HG03060 (cell line): ENCODE measurements around the gene MT1F.
"Not testable (repeated sequence)": the region's sequence is repeated elsewhere in the genome, so short reads cannot be mapped to it uniquely, and the experiment has no call there.

Experiments used
- ATAC-seq: cut with Tn5 transposase; IDR thresholded peaks from one replicate; pipeline ENCODE4 v1.9.1; 2021; ENCODE audit warnings: low read depth, moderate number of reproducible peaks; ENCODE audit not compliant: unreplicated experiment

Gene MT1F

DNA sequence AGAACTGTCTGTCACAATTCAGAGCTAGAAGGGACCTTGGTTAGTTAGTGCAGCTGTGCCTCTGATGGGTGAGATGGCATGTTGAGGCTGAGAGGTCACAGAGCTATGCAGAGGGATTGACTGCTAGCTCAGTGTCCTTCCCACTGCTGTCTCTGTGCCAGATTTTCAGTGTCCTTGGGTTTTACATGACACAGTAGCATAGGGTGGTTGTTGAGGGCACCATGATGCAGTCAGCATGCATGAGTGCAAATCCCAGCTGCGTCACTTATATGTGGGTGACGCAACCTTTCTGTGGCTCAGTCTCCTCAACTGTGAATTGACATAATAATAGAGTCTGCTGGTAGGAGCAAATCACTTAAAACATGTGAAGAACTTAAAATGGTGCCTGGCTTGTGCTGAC, 16.6 kb upstream of the MT1F start:
- ATAC-seq = no peak

DNA sequence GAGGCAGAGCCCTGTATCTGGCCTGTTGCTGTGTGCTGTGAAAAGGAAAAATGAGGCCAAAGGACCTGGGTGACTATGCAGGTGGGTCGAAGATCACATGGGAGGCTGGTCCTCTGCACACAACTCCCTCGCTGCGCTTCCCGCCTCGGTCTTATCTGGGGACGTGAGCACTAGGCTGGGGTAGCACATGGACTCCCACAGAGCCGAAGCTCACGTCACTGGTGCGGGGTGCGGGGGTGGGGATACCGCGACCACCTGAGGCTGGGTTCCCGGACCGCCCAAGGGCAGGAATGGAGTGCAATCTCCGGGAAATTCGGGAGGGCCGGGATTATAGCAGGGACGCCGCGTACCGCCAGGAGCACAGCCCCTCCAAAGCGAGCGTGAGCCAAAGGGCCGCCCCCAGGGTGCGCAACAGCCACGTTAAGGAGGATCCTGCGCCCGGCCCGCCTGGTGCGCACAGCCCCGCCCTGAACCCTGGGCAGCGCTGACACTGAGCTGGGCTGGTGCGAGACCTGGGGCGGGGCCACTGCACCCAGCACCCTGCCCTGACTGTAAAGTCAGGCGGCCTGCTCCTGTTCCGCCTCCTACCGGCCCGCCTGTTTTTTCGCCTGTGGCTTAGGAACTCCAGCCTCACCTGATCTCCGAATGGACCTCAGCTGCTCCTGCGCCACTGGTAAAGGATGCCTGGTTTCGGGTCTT, 14.5 kb upstream of the MT1F start:
- no peak for ATAC-seq

DNA sequence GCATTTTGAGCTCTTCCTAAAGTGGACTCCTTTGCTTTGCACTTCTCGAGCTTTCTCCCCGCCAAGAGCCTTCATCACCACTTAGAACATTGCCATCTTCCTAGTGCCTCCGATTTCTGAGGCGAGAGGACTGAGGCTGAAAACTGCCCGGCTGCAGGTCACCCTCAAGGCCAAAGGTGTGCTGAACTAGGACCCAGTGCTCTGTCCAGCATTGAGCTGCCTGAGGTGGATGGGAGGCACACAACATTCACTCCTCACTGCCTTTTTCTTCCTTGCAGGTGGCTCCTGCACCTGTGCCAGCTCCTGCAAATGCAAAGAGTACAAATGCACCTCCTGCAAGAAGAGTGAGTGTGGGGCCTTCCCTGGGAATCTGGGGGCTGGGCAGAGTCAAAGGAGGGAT, 13.9 kb upstream of the MT1F start:
- ATAC-seq = no peak

DNA sequence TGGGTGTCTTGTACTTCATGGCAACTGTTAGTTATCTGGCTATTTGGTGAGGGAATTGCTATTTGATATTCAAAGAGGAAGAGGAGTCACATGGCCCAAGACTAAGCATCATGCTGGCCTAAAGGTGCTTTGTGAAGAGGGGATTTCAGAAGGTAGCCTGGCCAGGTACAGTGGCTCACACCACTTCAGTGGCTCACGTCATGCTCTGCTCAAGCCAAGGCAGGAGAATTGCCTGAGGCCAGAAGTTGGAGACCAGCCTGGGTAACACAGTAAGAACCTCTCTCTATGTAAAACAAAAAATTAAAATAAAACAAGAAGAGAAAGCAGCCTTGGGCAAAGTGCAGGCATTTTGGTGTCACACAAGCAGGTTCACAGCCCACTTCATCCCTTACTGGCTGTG, 12.4 kb upstream of the MT1F start:
- ATAC-seq = no peak

DNA sequence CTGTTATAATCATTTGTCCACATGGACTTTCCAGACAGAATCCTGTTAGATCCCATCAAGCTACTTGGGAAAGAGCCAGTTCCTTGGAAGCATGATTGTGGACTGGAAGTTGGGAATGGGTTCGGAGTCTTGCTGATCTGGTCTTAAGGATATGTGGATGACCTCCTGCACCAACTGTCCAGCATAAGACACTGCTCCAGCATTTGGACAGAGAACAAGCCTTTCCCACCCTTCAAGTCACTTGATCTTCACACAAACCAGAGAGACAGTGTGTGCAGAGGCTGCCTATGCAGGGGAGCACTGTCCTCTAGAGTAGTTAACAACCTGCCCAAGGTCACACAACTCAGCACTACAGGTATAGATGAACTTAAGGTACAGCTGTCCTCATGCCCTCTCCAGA, 11.9 kb upstream of the MT1F start:
- no peak for ATAC-seq

DNA sequence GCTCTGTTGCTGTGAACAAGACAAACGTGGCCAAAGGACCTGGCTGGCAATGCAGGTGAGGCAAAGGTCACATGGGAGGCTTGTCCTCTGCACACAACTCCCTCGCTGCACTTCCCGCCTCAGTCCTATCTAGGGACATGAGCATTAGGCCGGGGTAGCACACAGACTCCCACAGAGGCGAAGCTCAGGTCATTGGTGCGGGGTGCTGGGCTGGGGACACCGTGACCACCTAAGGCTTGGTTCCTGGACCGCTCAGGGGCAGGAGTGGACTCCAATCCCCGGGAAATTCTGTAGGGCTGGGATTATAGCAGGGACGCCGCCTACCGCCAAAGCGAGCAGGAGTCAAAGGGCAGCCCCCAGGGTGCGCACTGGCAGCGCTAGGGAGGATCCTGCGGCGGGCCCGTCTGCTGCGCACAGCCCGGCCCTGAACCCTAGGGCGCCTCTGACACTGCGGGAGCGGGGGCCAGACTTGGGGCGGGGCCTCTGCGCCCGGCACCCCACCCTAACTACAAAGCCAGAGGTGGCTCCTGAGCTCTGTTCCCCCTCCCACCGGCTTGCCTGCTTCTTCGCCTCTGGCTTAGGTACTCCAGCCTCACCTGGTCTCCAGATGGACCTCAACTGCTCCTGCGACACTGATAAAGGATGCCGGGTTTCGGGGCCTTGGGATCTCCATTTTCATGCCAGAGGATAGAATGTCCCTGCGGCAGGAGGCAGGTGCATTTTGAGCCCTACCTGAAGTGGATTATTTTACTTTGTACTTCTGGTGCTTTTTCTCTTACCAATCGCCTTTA, 9.9 kb upstream of the MT1F start:
- no peak for ATAC-seq

DNA sequence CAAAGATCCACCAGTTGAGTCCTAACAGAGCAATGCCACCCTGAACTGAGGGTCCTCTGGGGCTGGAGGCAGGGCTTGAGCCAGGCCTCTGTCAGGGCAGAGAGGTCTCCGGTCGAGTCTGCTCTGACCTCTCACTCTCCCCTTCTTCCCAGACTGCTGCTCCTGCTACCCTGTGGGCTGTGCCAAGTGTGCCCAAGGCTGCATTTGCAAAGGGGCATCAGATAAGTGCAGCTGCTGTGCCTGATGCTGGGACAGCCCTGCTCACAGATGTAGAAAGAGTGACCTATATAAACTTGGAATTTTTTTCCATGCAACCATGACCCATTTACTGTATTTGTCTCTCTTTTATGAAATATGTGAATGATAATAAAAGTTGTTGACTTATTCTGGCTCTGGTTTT, 8.5 kb upstream of the MT1F start:
- no peak for ATAC-seq

DNA sequence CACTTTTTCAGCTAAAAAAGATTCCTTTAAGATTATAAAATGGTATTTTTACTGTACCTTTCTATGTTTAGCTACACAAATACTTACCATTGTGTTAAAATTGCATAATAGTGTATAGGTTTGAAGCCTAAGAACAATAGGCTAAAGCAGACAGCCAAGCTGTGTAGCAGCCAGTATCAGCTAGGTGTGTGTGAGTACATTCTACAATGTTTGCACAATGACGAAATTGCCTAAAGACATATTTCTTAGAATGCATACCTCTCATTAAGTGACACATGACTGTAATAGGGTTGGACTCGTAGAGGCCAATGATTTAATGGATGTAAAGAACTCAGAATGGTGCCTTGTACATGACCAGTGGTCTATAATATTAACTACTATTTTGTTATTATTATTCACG, 7.9 kb upstream of the MT1F start:
- ATAC-seq = no peak

DNA sequence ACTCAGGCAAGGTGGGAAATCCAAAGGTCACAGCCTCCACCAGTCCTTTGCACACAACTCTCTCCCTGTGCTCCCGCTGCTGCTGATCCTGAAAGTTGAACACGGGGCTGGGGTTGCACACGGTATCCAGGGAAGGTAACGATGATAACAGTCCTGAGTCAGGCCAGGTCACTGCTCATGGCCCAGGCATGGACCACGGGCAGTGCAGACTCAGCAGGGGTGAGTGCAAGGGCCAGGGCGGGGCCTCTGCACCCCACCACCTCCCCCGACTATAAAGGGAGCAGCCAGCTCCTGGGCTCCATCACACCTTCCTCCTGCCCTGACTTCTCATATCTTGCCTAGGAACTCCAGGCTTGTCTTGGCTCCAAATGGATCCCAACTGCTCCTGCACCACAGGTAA, 6.2 kb upstream of the MT1F start, which contains the start of gene MT1B:
TSS of gene MT1B (plus strand) at position 301 of the 400 bp plus-strand sequence. CDS start at position 369, 68 bp downstream.
- no peak for ATAC-seq

DNA sequence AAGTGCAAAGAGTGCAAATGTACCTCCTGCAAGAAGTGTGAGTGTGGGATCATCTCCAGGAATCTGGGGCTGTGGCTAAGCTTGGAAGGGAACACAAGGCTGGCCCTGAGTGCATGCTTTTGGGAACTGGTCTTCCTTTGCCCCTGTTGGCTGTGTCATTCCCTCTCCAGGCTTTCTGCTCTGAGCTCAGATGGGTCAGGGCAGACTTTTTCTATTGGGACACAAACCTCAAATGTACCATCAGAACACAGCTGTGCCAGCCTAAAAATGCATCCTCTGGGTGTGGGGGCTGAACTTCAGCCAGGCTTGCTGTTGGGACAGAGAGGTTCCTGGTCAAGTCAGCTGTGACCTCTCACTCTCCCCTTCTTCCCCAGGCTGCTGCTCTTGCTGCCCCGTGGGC, 5.2 kb upstream of the MT1F start:
- no peak for ATAC-seq

DNA sequence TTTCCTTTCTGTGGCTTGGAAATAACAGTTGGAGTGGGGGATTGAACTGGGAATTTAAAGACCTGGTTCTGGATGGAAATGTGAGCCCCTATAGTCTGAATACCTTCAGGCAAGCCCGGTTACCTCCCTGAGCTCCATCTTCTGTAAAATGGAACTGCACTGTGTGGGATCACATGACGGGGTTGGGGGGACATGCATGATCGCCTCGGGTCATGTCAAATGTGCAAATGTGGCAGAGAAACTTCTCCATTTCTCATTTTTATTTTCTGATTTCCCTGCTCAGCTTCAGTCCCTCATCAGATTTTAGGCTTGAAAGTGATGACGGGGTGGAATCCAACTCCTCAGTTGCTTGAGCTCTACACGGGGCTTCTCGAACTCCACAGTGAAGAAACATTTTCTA, 4.5 kb upstream of the MT1F start:
- ATAC-seq = no peak

DNA sequence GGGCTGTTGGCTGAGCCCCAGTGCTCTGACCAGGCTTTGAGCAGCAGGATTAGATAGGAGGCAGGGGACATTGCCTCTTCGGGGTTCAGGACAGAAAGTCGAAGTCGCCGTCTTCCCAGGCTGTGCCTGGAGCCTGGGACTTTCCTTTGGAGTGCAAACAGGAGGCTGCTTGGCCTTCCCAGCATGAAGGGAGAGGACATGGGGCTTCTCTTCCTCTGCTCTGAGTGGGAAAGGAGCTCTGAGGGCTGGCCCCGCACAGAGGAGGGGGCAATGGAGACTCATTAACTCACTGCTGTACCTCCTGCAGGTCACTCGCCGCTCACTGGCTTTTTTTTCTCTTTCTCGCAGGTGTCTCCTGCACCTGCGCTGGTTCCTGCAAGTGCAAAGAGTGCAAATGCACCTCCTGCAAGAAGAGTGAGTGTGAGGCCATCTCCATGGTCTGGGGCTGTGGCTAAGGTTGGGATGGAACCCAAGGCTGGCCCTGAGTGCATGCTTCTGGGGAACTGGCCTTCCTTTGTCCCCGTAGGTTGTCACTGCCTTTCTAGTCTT, 642 bp downstream of the MT1F start:
- no peak for ATAC-seq

DNA sequence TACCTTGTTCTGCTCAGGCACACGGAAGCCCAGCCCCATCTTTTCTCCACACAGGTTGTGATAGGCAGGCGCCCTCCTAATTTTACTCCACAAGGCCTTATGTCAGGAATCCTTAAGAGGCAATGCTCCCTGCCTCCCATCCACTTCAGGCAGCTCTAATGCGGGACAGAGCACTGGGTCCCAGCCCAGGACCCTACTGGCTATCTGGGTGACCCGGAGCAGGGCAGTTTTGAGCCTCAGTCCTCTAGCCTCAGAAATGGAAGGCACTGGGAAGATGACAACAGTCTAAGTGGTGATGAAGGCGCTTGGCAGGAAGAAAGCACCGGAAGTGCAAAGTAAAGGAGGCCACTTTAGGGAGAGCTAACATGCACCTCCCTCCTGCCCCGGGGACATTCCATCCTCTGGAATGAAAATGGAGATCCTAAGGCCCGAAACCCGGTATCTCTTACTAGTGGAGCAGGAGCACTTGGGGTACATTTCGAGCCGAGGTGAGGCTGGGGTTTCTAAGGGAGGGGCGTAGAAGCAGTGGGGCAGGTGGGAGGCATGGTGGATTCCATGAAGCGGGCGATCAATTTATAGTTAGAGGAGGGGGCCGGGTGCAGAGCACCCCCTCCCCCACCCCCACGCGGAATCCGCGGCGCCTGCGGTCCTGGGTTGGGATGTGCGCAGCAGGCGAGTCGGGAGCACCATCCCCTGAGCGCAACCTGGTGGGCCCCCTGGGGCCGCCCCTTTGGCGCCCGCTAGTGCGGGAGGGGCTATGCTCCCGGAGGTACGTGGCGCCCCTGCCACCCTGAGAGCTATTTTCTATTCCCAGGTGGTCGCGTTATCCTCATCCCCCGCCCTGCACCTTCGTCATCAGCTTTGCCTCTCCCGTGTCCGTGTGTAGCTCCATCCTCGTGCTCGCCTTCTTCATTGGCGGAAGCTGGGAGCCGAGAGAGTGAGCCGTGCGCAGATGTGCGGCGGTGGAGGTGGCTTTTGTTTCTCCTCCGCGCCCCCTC, 4.9 kb downstream of the MT1F start:
- ATAC-seq = no peak

DNA sequence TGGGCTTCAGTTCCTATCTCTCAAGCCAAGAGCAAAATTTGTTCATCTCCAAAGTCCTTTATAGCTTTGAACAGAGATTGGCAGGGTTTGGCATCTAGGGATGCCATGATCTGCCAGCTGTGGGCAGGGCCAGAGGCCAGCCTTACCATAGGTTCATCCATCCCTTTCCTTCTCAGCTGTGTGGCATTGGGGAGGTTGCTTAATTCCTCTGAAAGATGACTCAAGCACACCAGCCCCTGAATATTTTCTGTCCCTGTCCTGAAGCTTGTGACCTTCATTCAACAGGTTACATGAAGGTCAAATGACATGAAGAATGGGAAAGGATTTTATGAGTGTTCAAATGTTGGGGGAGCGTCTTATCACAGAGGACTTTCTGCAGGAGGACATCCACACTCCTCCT, 6.7 kb downstream of the MT1F start:
- ATAC-seq = no peak

DNA sequence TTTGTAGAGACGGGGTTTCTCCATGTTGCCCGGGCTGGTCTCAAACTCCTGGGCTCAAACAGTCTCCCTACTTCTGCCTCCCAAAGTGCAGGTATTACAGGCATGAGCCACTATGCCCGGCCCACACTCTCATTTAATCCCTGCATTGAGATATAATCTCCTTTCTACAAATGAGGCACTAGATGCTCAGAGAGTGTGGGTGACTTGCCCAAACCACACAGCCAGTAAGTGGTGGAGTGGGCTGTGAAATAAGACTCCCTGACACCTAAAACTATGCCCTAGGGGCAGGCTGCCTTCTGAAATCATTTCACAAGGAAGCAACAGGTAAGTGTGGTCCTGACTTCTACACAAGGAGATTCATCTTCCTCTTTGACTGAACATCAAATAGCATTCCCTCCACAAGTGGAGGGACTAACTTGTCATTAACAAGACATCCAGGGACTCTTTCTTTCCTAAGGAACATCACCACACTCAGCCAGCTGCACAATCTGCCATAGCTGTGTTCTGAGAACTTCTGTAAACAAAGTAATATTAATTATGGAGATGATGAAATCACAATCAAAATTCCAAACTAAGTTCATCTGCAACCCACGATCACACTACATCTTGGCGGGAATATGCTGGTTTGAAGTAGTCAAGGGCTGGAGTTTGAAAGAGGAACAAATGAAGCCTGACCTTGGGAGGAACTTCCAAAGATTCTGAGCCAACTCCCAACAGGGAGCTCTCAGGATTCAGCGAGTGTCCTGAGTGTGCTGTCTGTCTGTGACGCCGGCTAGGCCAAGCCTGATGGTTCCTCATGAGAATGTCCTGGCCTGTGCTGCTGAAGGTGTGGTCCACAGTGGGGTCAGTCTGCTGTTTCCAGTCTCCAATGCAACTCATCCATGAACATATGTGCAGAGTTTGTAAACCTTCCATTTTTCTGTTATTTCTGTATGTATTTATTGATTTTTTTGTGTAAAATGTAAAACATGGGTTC, 7.8 kb downstream of the MT1F start:
- not testable (repeated sequence) for ATAC-seq

DNA sequence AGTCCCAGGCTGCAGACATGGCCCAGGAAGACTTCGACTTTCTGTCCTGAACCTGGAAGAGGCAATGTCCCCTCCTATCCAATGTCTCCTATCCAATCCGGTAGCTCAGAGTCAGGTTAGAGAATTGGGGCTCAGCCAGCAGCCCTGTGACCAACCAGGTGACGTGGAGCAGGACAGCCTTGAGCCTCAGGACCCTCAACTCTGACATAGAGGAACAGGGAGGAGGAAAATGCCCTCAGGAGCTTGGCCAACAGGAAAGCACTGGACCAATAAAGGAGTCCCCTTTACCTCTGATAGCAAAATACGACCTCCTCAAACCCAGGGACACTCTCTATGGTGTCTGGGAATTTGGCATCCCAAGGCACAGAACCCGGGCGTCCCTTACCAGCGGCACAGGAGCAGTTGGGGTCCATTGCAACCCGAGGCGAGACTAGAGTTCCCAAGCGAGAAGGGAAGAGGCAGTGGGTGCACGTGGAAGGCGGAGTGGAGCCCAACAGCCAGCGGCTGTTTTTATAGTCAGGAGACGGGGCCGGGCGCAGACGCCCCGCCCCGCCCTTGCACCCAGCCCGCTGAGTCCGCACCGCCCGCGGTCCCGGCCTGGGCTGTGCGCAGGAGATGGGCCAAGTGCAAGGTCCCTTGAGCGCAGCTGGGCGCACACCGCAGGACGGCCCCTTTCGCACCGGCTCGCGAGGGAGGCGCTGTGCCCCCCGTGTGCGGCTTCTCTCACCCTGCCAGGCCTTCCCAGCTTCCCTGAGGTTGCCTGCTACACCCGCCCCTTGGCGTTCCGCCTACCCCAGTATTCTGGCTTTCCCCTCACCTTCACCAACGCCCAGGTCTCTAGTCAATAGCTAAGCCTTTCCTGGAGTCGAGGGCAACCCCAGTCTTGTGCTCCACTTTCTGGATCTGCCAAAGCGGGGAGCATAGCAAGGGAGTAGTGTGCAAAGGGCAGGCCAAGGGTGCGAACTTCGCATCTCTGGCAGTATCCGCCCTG, 10.1 kb downstream of the MT1F start, which contains the start of gene MT1G:
TSS of gene MT1G (minus strand) at position 485 of the 991 bp plus-strand sequence. CDS start at position 413, 72 bp downstream.
- no peak for ATAC-seq

DNA sequence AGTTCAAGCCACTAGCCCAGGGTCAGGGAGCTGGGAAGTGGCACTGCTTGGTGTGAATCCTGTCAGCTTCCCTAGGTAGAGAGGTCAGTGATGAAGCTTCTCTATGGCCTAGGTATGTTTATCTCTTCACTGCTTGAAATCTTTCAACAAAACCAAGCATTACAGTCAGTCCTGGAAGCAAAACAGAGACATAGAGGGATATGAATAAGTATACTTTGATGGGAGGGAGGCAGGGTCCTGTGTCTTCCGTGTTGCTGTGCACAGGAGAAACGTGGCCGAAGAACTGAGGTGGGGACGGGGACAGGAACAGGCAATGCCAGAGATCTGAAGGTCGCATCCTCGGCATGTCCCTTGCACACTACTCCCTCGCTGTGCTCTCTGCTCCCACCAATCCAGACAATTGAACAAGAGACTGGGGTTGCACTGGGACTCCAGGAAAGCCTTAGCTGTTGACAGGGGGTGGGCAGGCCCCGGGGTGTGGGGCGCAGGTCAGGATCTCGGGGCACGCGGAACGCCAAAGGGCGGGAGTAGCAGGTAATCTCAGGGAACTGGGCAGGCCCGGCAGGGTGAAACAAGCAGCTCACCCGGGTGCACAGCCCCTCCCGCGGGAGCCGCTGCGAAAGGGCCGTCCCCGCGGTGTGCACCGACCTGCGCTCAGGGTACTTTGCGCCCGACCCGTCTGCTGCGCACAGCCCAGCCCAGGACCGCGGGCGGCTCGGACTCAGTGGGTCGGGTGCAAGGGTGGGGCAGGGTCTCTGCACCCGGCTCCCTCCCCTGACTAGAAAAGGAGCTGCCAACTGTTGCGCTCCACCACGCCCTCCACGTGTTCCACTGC, 11.5 kb downstream of the MT1F start, which contains the start of gene MT1H:
TSS of gene MT1H (plus strand) at position 810 of the 835 bp plus-strand sequence. CDS start 71 bp downstream, outside the sequence.
- ATAC-seq = no peak
